GM21717 (cell line): Measurements from ENCODE around the gene RAX2.
"Not testable (repeated sequence)": the region's sequence is repeated elsewhere in the genome, so short reads cannot be mapped to it uniquely, and the experiment has no call there.

Experiments used
- ATAC-seq: cut with Tn5 transposase; IDR thresholded peaks from one replicate; pipeline ENCODE4 v1.9.1; 2021; ENCODE audit warnings: mild to moderate bottlenecking, moderate library complexity; ENCODE audit not compliant: unreplicated experiment

RAX2 gene

DNA sequence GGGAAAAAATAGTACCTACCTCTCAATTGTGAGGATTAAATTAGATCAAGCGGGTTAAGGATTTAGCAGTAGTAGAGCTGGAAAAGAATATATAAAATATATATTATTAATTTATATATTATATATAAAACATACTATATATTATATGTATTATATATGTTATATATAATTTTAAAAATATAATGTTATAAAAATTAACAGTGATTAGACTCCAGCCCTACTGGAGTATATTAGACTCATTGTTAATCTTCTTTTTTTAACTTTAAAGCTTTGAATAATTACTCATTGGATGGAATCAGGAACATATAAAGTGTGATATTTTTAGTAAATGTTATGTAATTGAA is 9.9 kb downstream of the RAX2 start:
- ATAC-seq: no peak

DNA sequence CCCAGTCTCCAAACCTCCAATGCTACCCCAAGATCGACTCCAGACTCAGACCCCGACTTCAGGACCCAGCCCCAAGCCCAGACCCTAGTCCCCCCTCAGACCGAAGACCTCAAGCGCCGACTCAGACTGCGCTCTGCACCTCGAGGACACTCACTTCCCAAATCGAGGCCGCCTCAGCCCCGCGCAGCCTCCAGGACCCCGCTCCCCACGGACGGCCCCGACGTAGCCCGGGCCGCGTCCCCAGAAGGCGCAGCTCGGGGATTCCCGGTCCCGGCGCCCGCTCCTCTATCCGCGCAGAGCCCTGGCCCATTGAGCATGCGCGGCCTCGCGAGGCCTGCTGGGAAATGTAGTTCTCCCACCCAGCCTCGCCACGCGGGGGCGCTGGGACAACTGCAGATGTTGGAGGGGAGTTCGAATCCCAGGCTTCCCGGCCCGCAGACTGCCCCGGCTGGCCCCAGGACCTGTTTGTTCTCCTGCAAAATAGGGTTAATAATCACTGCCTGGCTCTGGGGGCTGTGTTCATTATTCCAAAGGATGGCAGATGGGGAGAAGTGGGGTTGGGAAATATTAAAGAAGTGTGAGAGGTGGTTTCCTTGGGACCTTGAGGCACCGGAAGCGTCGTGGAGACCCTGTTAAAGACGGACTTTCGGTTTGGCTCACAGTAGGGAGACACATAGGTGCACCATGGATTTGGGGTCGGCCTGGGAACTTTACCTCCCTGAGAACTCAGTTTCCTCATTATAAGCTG is 10.5 kb downstream of the RAX2 start, which contains the start of gene APBA3:
Gene APBA3 (minus strand): TSS at position 311 of the 748 bp plus-strand sequence. CDS start 1,428 bp downstream, outside the sequence.
- ATAC-seq: peak; percentile 45

DNA sequence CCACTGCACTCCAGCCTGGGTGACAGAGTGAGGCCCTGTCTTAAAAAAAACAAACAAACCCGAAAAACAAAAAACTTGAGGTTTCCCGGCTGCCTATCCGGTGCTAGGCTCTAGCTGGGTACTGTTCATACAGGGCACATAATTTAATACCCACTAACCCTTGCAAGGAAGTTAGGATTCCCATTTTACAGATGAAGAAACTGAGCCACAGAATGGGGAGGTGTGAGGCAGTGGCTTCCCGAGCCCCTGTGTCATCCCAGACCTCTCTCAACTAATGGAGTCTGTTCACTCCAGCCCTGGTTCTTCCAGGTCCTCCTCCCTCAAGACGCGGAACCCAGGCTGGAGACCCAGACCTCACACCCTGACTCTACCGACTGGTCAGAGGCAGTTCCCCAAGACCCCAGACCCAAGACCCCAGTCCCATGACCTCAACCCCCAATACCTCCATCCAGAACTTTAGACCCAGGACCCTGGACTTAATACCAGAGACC is 11.1 kb downstream of the RAX2 start:
- peak; percentile 1 for ATAC-seq

DNA sequence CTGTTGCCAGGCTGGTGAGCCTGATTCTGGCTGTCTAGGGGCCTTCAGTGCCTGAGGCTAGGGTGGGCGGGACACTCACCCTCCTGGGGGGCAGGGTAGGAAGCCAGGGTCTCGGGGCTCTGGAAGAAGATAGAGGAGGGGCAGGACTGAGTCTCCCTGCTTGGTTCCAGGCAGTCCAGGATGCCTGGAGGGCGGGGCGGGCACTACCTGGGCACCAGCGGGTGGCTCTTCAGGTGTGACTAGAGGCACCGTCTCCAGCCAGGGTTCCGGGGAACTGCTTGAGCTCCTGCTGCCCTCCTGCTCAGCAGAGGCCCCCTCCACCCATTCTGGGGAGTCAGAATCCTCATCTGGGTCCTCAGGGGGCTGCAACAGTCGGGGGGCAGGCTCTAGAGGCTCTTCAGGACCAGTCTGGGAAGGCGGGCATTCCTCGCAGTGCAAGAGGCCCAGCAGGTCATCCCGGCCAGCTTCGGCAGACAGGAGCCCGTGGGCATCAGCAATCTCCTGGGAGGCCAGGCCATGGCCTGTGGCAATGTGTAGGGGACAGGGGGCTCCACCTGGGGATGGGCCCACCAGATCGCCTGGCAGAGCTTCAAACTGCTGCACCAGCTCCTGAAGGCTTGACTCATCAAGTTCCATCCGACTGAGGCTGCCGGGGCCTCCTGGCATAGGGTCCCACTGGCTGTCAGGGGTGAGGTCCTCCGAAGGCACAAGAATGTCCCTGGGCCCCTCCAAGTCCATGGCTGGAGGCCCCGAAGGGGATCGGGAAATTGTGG is 12.4 kb downstream of the RAX2 start:
- ATAC-seq: no peak

DNA sequence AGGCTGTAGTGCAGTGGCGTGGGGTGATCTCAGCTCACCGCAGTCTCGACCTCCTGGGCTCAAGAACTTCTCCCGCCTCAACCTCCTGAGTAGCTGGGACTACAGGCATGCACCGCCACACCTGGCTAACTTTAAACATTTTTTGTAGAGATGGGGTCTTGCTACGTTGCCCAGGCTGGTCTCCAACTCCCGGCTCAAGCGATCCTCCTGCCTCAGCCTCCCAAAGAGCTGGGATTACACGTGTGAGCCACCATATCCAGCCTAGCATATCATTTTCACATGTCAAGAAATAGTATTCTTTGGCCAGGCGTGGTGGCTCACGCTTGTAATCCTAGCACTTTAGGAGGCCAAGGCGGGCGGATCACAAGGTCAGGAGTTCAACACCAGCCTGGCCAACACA is 13.7 kb downstream of the RAX2 start:
- ATAC-seq: not testable (repeated sequence)

DNA sequence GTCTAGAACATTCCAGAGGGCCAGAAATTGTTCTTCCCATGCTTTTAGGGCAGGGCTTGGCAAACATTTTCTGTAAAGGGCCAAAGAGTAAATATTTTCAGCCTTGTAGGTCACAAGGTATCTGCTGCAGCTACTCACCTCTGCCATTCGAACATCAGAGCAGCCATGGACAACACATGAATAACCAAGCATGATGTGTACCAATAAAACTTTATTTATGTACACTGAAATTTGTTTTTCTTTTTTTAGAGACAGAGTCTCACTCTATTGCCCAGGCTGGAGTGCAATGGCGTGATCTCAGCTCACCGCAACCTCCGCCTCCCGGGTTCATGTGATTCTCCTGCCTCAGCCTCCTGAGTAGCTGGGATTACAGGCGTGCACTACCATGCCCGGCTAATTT is 14.3 kb downstream of the RAX2 start:
- not testable (repeated sequence) for ATAC-seq

DNA sequence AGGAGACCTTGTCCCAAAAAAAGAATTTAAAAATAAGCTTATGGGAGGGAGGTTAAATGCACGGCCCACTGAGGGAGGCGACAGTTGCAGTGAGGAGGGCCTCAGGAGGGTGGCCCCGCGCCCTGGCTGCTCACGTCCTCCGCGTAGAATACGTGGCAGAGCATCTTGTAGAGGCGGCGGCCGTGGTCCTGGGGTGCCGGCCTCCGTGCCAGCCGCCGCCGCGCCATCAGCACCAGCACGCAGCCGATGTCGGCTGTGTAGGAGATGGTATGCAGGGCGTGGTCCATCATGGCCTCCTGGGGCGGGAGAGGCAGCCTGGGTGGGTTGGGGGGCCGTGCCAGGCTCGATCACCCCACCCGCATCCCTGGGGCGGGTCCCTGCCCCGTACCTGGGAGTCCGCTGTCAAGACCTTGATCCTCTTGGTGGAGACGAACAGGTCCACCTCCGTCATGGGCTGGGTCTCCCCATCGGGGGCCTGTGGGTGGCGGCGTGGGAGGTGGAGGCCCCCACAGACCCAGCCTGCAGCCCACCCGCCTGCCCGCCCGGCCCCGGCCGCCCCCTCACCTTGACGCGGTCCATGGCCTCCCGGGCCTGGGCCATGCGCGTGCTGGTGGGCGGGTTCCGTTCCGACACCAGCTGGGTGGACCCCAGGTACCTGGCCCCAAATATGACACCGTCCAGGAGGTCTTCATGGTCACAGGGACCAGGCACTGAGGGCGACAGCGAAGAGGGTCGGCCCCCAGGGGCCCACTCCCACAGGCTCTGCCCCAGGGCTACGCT is 18.2 kb downstream of the RAX2 start:
- no peak for ATAC-seq

DNA sequence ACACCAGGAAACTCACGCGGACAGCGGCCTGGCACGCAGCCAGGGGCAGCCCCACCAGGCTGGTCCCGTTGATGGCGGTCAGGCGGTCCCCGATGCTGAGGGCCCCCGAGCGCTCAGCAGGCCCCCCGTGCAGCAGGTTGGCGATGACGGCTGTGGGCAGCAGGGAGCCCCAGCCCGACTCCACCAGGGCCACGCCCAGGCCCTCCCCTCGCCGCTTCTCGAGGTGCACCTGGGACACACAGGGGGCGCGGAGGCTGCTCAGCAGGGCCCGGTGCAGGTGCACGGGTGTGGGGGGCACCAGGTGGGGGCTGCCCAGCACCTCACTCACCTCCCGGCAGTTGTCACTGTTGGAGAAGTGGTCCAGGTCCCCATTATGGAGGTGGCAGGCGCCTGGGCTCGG is 19.5 kb downstream of the RAX2 start:
- ATAC-seq: no peak

DNA sequence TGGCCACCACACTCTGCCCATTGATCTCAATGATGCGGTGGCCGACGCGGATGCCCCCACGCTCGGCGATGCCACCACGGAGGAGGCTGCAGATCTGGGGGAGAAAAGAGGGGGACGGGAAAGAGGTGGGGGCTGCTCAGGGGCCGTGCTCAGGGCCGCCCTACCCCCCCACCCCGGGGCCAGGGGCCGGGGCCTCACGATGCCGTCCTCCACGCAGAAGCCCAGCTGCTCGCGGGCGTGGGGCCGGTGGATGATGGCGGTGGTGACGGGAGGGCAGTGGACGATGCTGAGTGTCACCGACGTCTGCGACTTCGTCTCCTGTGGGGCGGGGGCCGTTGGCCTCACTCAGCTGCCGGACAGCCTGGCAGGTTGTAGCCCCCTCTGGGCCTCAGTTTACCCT is 20.8 kb downstream of the RAX2 start:
- no peak for ATAC-seq

DNA sequence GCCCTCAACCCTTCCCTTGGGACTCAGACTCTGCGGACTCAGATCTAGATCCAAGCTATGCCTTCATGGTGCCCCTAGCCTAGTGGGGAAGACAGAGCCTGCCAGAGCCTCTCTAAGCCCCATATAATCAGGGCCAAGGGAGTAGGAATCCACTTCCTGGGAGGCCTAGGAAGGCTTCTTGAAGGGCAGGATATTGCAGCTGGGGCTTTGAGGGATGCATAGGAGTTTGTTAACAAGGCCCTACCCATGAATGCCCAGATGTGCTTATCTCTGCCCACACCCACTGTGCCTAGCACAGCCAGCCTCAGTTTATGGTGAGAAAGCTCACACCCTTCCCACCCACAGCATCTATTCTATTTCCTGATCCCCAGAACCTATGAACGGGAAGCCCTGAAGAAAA is 21.8 kb downstream of the RAX2 start:
- no peak for ATAC-seq

DNA sequence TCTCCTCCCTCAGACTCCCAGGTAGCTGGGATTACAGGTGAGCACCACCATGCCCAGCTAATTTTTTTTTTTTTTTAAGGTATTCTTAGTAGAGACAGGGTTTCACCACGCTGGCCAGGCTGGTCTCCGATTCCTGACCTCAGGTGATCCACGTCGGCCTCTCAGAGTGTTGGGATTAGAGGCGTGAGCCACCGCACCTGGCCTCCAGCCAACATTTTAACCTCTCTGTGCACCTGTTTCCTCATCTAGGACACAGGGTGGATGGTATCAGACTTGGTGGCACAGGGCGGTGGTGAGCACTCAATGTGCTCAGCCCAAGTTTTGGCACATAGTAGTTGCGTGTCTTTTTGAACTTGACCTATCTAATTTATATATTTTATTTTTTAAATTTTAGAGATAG is 23.1 kb downstream of the RAX2 start:
- ATAC-seq: no peak

DNA sequence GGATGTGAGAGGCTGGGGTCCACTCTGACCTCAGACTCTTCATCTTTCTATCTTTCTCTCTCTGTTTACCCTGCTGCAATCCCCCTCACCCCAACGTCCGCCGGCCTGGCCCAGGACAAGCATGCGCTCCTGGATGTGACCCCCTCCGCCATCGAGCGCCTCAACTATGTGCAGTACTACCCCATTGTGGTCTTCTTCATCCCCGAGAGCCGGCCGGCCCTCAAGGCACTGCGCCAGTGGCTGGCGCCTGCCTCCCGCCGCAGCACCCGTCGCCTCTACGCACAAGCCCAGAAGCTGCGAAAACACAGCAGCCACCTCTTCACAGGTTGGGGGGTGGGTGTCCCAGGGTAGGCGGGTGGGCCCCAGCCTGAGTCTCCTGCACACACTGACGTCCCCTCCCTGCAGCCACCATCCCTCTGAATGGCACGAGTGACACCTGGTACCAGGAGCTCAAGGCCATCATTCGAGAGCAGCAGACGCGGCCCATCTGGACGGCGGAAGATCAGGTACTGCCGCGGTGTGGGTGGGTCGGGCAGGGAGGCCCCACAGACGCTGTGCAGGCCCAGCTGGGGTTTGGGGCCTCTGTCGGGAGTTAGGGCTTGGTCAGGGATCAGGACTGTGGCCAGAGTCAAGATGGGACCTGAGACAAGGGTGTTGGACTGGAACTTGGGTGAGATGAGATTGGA is 25.5 kb downstream of the RAX2 start:
- no peak for ATAC-seq

DNA sequence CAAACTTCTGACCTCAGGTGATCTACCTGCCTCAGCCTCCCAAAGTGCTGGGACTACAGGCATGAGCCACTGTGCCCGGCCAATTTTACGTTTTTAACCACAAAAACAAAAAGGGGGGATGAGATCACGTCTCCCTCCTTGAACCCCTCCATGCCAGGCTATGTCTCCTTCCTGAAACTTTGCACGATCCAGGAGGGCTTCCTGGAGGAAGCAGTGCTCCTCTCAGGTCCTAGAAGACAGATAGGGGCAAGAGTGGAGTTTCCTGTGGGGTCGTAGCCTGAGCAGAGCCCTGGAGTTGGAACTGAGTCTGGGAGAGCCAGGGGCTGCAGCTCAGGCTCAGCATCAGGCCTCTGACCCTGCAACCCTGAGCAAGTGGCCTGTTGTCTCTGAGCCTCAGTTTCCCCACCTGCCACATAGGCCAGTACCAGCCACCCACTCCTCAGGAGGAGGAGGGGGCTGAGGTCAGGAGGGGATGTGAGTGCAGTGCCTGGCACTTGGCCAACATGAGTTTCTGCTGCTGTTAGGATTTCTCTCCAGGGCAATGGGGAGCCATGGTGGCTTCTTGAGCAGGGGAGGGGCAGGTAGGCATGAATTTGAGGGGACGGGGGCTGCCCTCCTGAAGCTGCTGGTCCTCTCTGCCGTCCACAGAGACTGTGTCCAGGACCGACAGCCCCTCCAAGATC is 26.5 kb downstream of the RAX2 start:
- ATAC-seq: no peak

DNA sequence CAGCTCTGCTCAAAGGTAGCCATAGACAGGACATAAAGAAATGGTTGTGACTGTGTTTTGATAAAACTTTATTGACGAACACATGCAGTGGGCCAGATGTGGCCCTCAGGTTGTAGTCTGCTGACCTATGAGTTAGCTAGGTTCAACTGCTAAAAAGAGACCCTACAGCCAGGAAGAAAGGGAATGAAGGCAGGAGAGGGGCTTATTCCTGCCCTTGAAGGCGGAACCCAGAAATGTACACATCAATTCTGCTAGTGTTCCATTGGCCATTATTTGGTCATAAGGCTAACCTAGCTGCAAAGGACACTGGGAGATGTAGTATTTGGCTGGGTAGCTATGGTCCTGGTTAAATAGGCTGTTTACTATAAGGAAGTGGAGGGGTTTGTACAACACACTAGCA is 28.5 kb downstream of the RAX2 start:
- ATAC-seq: no peak

DNA sequence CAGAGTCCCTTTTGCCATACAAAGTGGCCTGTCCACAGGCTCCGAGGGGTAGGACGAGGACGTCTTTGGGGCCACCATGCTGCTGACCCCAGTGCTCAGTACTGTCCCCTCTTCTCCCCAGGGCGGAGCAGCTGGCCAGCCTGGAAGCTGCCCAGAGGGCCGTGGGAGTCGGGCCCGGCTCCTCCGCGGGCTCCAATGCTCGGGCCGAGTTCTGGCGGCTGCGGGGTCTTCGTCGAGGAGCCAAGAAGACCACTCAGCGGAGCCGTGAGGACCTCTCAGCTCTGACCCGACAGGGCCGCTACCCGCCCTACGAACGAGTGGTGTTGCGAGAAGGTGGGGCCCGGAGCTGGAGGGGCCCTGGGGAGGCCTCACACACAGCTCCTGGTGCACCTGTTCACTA is 31.6 kb downstream of the RAX2 start:
- ATAC-seq: no peak

DNA sequence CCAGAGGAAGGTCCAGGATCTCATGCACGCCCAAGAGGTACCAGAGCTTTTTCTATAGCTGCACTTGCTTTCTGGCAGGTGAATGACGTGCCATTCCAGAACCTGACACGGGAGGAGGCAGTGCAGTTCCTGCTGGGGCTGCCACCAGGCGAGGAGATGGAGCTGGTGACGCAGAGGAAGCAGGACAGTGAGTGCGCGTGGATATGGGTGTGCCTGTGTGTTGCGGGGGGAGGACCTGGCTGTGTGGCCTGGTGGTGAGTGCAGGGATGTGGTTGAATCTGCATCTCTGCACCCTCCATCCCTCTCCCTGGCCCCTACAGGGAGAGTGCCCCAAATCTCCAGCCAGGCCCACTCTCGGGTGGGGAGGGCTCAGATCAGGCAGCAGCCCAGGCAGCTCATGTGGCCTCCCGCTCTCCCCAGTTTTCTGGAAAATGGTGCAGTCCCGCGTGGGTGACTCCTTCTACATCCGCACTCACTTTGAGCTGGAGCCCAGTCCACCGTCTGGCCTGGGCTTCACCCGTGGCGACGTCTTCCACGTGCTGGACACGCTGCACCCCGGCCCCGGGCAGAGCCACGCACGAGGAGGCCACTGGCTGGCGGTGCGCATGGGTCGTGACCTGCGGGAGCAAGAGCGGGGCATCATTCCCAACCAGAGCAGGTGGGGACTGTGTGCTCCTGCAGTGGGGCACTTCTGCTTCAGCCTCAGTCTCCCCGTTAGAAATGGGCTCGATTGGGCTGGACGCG is 33.4 kb downstream of the RAX2 start:
- no peak for ATAC-seq

DNA sequence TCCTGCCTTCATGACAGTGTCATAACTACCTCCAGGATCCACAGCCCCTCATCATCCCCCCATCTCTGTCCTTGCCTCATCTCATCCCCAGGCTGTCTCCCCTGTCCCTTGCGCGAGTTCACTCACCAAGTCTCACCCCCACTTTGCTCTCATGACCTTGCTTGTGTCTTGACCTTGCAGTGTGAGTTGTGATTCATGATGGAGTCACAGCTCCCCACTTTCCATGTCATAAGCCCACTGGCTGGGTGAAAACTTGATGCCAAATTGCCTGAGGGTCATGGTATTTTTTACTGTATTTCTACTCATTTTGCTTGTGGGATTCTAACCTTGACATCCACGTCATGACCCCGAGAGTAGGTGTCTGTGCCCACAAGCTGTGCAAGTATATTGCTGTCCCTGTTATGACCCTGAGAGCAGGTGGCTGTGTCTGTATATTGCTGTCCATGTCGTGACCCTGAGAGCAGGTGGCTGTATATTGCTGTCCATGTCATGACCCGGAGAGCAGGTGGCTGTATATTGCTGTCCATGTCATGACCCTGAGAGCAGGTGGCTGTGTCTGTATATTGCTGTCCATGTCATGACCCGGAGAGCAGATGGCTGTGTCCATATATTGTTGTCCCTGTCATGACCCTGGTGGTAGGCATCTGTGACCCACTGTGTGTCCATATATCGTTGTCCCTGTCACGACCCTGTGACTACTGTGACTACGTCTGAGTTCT is 34.4 kb downstream of the RAX2 start:
- ATAC-seq: no peak

DNA sequence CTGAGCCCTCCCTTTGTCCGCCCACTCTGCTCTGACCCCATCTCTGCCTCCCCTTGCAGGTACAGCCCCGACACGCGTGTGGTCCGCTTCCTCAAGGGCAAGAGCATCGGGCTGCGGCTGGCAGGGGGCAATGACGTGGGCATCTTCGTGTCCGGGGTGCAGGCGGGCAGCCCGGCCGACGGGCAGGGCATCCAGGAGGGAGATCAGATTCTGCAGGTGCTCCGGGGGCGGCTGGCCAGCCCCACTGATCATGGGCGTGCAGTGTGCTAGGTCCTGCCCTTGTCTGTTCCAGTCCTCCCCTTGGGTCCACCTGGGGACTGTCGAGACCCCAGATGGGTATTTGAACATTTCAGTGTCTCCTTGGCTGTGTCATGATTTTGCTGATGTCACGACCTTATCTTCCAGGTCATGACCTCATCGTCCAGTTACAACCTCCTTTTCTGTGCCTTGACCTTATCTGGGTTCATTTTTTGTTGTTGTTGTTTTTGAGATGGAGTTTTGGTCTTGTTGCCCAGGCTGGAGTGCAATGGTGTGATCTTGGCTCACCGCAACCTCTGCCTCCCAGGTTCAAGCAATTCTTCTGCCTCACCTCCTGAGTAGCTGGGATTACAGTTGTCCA is 35.8 kb downstream of the RAX2 start:
- no peak for ATAC-seq

DNA sequence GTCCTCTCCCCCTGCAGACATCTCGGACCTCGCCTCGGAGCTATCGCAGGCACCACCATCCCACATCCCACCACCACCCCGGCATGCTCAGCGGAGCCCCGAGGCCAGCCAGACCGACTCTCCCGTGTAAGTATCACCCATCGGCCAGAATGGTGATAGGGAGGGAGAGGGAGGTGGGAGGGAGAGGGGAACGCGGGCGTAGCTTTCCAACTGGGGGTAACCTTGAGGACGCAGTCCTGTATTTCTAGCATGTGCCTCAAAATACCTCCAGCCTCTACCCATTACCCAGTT is 37.8 kb downstream of the RAX2 start:
- no peak for ATAC-seq
